ENCODE measurements around the gene METAP1. TPM values are rescaled to one million over a fixed set of nuclear protein-coding genes. Genes with fewer than 3 reads are reported as not detected.
A peak's percentile ranks its signal among the peaks of the same experiment; 100 is the strongest.

METAP1 gene
- total and polyA plus RNA-seq, 2 of the 8 experiments (the other 6 are each of a cell fraction or from before 2014, with no cell fraction given) = 50.6 to 85.2 TPM

- H3K4me2 ChIP-seq (ENCODE audit: insufficient read depth in 1 of 2, low read depth in 2 of 2, low read length in 2 of 2) = no peak overlapping the region
- no peaks in the 10 kb centered on the region for H3K27me3 ChIP-seq (replicated peaks in 1 of 4; ENCODE audit: control insufficient read depth in 3 of 4, extremely low read depth in 1 of 4, insufficient read depth in 3 of 4, low read length in 3 of 4)
- no peak overlapping the region for H2BK5ac ChIP-seq (ENCODE audit: low read depth, low read length)
- ChIA-PET CTCF (ENCODE audit: partially characterized antibody) (interaction anchor here (1.0 kb wide), 1 partner anchor 23 kb away, joined by 4 read pairs; the partner anchor contains the start of gene EIF4E), POLR2A (ENCODE audit: partially characterized antibody) (no interaction called here)
- H3K36me3 ChIP-seq (ENCODE audit: control insufficient read depth in 2 of 4, insufficient read depth in 4 of 4, low read length in 3 of 4) = no peaks in the 10 kb centered on the region
- no peak overlapping the region for H4K91ac ChIP-seq (replicated peaks; ENCODE audit: insufficient read length, low read length)
- no peak overlapping the region for H3K18ac ChIP-seq (ENCODE audit: extremely low read depth, low read length)
- 91% methylated on average over 3 of the region's 3 CpGs; no CpG with 5 or more reads in 1 of the 2 experiments for WGBS, 2 experiments (ENCODE audit: extremely low coverage in 1 of 2, insufficient coverage in 1 of 2, insufficient read length in 1 of 2, insufficient replicate concordance in 2 of 2, low coverage in 1 of 2, low lambda C conversion rate in 2 of 2, missing lambda C conversion rate in 1 of 2)
- DNase-seq (ENCODE audit: low read depth in 1 of 2, low spot score in 2 of 2) (no peak), FAIRE-seq (no peak)
- H3K9me3 ChIP-seq (ENCODE audit: insufficient read depth in 2 of 2, low read depth in 1 of 2, low read length in 1 of 2) = no peaks in the 10 kb centered on the region
- H3K79me2 ChIP-seq (ENCODE audit: control insufficient read depth in 1 of 2, insufficient read depth in 2 of 2, low read length in 2 of 2) = no peaks in the 10 kb centered on the region
- no peak overlapping the region; a peak in 1 of 7 replicates for H3K9ac ChIP-seq (replicated peaks in 1 of 4; ENCODE audit: extremely low read depth in 1 of 4, low read depth in 3 of 4, low read length in 3 of 4)
- H3K14ac ChIP-seq (ENCODE audit: insufficient read length) = no peak overlapping the region
- H3K23me2 ChIP-seq (ENCODE audit: low read depth, low read length) = no peaks in the 10 kb centered on the region
- no peak overlapping the region for H2BK12ac ChIP-seq (ENCODE audit: low read depth, low read length)
- no peak overlapping the region for H2BK20ac ChIP-seq (ENCODE audit: low read length)
- H3K27ac ChIP-seq (ENCODE audit: low read depth, low read length) = no peak overlapping the region
- no peak overlapping the region for H3K56ac ChIP-seq (replicated peaks; ENCODE audit: insufficient read length, low read depth, low read length)
- H4K8ac ChIP-seq (ENCODE audit: extremely low read depth, insufficient read depth, low read length) = no peak overlapping the region
- no peak overlapping the region for H2BK15ac ChIP-seq (ENCODE audit: low read length)
- no peak overlapping the region for H3K23ac ChIP-seq (ENCODE audit: insufficient read length)
- no peaks in the 10 kb centered on the region for H3K79me1 ChIP-seq (ENCODE audit: low read depth, low read length)
- H3K4me3 ChIP-seq (ENCODE audit: extremely low read depth in 1 of 4, insufficient read depth in 2 of 4, low read depth in 3 of 4, low read length in 4 of 4) = no peak overlapping the region
- no peak overlapping the region for H2AK5ac ChIP-seq (ENCODE audit: low read depth, low read length)
- no peaks in the 10 kb centered on the region for H4K20me1 ChIP-seq (replicated peaks in 1 of 2; ENCODE audit: control insufficient read depth in 1 of 2, insufficient read depth in 2 of 2, low read length in 2 of 2)
- peak overlapping the region; percentile 62; the same call in 1 of the 2 replicates for H2AFZ ChIP-seq (ENCODE audit: low read length)
- H3K4me1 ChIP-seq (replicated peaks in 1 of 4; ENCODE audit: control insufficient read depth in 3 of 4, insufficient read depth in 4 of 4, low read length in 3 of 4) = no peaks in the 10 kb centered on the region
- no peak overlapping the region for H3K4ac ChIP-seq (replicated peaks; ENCODE audit: insufficient read length, low read depth, low read length)
- no peak overlapping the region for H2BK120ac ChIP-seq (replicated peaks; ENCODE audit: low read depth, low read length)
- H4K5ac ChIP-seq (ENCODE audit: insufficient read length, low read depth, low read length) = no peak overlapping the region
Observed at GRCh38 chr4:98951710-98952109, 43.8 kb upstream of the METAP1 start.
